ENCODE results near the gene KCMF1. TPM values are rescaled to one million over a fixed set of nuclear protein-coding genes. Genes with fewer than 3 reads are reported as not detected.

KCMF1 gene
- total and polyA plus RNA-seq, 9 of the 15 experiments (the other 6 are each of a cell fraction or from before 2014, with no cell fraction given): 6.8 to 88.2 (median 46.5) TPM

- TF ChIP-seq, protein P1, sequence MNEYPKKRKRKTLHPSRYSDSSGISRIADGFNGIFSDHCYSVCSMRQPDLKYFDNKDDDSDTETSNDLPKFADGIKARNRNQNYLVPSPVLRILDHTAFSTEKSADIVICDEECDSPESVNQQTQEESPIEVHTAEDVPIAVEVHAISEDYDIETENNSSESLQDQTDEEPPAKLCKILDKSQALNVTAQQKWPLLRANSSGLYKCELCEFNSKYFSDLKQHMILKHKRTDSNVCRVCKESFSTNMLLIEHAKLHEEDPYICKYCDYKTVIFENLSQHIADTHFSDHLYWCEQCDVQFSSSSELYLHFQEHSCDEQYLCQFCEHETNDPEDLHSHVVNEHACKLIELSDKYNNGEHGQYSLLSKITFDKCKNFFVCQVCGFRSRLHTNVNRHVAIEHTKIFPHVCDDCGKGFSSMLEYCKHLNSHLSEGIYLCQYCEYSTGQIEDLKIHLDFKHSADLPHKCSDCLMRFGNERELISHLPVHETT (CRISPR knock-in tag; conservative IDR thresholded peaks at IDR 0.05 in 1 of 2, IDR thresholded peaks at IDR 0.05 in 1 of 2): peak; percentile 41 to 99; a peak in 2 of 4 replicates
- peak; percentile 96 for TF ChIP-seq ZFX (CRISPR knock-in tag; IDR thresholded peaks at IDR 0.05)
Observed at GRCh38 chr2:84971510-84972206, 697 bp downstream of the KCMF1 start (continued).

GRCh38 chr2:84972207-84972783 is 1.3 kb downstream of the KCMF1 start:
- H3K9me1 ChIP-seq (ENCODE audit: control insufficient read depth, insufficient read depth, low read length): peaks cover 3% of the 10 kb centered on the region
- H3K4me3 ChIP-seq: peak overlapping the region; percentile 64
- peaks cover 13 to 16% of the 10 kb centered on the region in 2 experiments; a peak in 4 of 5 replicates for H3K4me1 ChIP-seq (replicated peaks in 1 of 2; ENCODE audit: control insufficient read depth in 2 of 2, insufficient read depth in 2 of 2, low read length in 2 of 2)
- FAIRE-seq: peak; percentile 73
- no peak for DNase-seq (ENCODE audit: extremely low read depth in 1 of 4, low spot score in 3 of 4)
- H3K27me3 ChIP-seq (ENCODE audit: control insufficient read depth in 2 of 2, insufficient read depth in 2 of 2, low read length in 2 of 2): no peaks in the 10 kb centered on the region
- intact Hi-C loops (cut with micrococcal nuclease): loop anchor here (5.0 kb wide), 1 partner anchor 40 kb away; no protein-coding TSS in a partner anchor
- H3K4me2 ChIP-seq (ENCODE audit: insufficient read depth, low read length): peak overlapping the region; percentile 86
- peaks cover 19% of the 10 kb centered on the region; the same call in 1 of the 2 replicates for H4K20me1 ChIP-seq (replicated peaks; ENCODE audit: control insufficient read depth, insufficient read depth, low read length)
- POLR2A ChIA-PET: interaction anchor here (0.5 to 1.8 kb wide), 8 partner anchors 10 to 37 kb away, joined by 3 to 5 read pairs (median 4); no protein-coding TSS in a partner anchor
- in situ Hi-C loops (cut with MboI): no loop called here
- WGBS (ENCODE audit: insufficient coverage, low coverage, missing lambda C conversion rate): 1% methylated on average over 11 of the region's 11 CpGs
- H2AFZ ChIP-seq (ENCODE audit: low read depth, low read length): no peak overlapping the region; the same call in 1 of the 2 replicates
- peak; percentile 8 for ATAC-seq
- BruUV-seq (replicated peaks): TSS peak; percentile 50
- peak overlapping the region; percentile 79 for H3K27ac ChIP-seq (ENCODE audit: extremely low read depth, low read depth, low read length)
- H3K79me2 ChIP-seq (ENCODE audit: control insufficient read depth, insufficient read depth, low read length): peaks cover 89% of the 10 kb centered on the region
- CTCF ChIA-PET (ENCODE audit: low intra/inter-chr PET ratio): interaction anchor here (0.9 kb wide), 1 partner anchor 14 kb away, joined by 3 read pairs; no protein-coding TSS in a partner anchor
- no peaks in the 10 kb centered on the region; the same call in 1 of the 2 replicates for H3K9me3 ChIP-seq (replicated peaks; ENCODE audit: control insufficient read depth, insufficient read depth, low read depth, low read length)
- peaks cover 12% of the 10 kb centered on the region; the same call in 2 of the 3 replicates for H3K36me3 ChIP-seq (ENCODE audit: control insufficient read depth, insufficient read depth, low read length)
- H3K9ac ChIP-seq (ENCODE audit: insufficient read depth in 1 of 2, low read depth in 2 of 2, low read length in 2 of 2): peak overlapping the region; percentile 91 to 95
- TF ChIP-seq, protein P2, sequence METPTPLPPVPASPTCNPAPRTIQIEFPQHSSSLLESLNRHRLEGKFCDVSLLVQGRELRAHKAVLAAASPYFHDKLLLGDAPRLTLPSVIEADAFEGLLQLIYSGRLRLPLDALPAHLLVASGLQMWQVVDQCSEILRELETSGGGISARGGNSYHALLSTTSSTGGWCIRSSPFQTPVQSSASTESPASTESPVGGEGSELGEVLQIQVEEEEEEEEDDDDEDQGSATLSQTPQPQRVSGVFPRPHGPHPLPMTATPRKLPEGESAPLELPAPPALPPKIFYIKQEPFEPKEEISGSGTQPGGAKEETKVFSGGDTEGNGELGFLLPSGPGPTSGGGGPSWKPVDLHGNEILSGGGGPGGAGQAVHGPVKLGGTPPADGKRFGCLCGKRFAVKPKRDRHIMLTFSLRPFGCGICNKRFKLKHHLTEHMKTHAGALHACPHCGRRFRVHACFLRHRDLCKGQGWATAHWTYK (CRISPR knock-in tag; IDR thresholded peaks at IDR 0.05): no peak
- TF ChIP-seq BRD9 (IDR thresholded peaks at IDR 0.05; ENCODE audit: low read depth, partially characterized antibody): no peak
- no peak for TF ChIP-seq MED1 (CRISPR knock-in tag; IDR thresholded peaks at IDR 0.05; ENCODE audit: borderline replicate concordance)
- no peak for TF ChIP-seq NELFE (IDR thresholded peaks at IDR 0.05; ENCODE audit: insufficient read depth, insufficient read length)
- TF ChIP-seq, protein P3, sequence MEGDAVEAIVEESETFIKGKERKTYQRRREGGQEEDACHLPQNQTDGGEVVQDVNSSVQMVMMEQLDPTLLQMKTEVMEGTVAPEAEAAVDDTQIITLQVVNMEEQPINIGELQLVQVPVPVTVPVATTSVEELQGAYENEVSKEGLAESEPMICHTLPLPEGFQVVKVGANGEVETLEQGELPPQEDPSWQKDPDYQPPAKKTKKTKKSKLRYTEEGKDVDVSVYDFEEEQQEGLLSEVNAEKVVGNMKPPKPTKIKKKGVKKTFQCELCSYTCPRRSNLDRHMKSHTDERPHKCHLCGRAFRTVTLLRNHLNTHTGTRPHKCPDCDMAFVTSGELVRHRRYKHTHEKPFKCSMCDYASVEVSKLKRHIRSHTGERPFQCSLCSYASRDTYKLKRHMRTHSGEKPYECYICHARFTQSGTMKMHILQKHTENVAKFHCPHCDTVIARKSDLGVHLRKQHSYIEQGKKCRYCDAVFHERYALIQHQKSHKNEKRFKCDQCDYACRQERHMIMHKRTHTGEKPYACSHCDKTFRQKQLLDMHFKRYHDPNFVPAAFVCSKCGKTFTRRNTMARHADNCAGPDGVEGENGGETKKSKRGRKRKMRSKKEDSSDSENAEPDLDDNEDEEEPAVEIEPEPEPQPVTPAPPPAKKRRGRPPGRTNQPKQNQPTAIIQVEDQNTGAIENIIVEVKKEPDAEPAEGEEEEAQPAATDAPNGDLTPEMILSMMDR (IDR thresholded peaks at IDR 0.05 in 2 of 3, conservative IDR thresholded peaks at IDR 0.05 in 1 of 3; ENCODE audit: insufficient read depth in 2 of 3, low read depth in 1 of 3, low read length in 3 of 3): no peak
- TF ChIP-seq CHAMP1 (IDR thresholded peaks at IDR 0.05): no peak
- no peak for TF ChIP-seq XRCC3 (IDR thresholded peaks at IDR 0.05)
- 0 out of 2 replicates have a peak, but pooled peaks have one; percentile 41 for TF ChIP-seq FOXK1 (CRISPR knock-in tag; IDR thresholded peaks at IDR 0.05; ENCODE audit: borderline replicate concordance)

Data from K562 (cell line).